ENCODE results near the gene KCNH8.
"Not testable (repeated sequence)": the region's sequence is repeated elsewhere in the genome, so short reads cannot be mapped to it uniquely, and the experiment has no call there.

KCNH8 gene

GRCh38 chr3:19183584-19183983 lies 35.3 kb downstream of the KCNH8 start:
- DNase-seq: no peak

GRCh38 chr3:19190126-19190525 lies 41.8 kb downstream of the KCNH8 start:
- DNase-seq: no peak

GRCh38 chr3:19190602-19191001 lies 42.3 kb downstream of the KCNH8 start:
- no peak for DNase-seq

GRCh38 chr3:19199131-19199530 lies 50.8 kb downstream of the KCNH8 start:
- DNase-seq: no peak

DNA sequence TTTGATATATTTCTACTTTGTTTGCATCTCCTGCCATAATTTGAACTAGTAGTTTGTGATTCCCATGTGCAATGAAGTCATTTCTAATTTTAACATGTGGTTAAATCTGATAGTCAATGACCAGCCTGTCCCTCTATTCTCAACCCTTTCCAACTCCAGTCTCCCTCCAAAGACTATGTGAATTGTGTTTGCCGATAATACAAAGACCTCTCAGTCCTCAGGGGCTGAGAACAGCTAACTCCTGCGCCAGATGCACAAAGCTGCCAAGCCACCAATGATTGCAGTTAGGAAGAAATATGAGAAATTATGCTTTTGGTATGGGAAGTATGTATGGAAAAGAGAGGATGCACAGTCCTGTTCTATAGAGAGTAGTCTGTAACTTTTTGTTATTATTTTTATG lies 54.0 kb downstream of the KCNH8 start:
- no peak for DNase-seq

DNA sequence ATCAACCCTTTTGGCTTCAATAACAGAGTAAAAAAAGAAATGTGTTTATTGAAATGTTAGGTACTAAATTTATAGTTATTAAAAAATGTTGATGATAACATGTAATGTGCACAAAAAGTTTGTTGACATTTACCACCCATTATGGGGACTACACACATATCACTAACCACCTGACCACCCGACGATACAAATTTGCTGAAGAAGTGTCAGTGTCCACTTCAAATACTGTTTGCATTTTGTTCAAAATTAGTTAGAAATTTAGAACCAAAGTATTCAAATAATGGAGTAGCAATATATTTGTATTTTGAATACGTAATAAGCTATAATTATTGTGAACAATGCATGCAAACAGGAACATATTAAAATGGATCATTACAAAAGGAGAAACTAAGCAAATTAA lies 54.4 kb downstream of the KCNH8 start:
- DNase-seq: no peak

GRCh38 chr3:19206540-19206939 lies 58.2 kb downstream of the KCNH8 start:
- DNase-seq: no peak

GRCh38 chr3:19213603-19214220 lies 65.4 kb downstream of the KCNH8 start:
- no peak for DNase-seq

- DNase-seq: no peak
These were observed 67.1 kb downstream of the KCNH8 start for GRCh38 chr3:19215427-19215826.

DNA sequence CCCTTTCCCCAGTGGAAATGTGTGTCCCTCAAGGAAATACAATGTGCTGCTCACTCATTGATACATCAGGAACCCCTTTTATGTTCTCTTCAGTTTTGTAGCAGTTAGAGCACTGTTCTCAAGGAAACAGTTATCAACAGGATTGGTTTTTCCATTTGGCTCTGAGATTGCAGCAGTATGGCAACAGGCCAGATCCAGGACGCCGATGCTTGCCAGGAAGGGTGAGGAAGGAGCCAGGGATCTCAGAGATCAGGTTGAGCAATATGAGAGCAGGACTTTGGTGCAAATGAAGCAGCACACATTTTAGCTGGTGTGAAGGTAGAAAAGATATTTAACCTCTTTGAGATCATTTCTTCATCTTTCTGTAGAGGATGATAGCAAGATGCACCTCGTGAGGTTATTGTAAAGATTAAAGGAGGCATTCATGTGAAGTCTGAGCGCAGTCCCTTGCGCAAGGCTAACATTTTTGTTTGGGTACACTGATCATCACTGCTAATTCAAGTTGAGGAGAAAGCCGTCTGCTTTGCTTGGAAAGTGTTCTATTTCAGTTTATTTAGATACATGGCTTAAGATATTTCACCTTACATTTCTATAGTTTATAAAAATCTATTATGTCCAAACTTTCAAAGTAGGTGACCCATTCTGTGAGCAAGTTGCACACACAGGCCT lies 68.5 kb downstream of the KCNH8 start:
- DNase-seq: no peak

DNA sequence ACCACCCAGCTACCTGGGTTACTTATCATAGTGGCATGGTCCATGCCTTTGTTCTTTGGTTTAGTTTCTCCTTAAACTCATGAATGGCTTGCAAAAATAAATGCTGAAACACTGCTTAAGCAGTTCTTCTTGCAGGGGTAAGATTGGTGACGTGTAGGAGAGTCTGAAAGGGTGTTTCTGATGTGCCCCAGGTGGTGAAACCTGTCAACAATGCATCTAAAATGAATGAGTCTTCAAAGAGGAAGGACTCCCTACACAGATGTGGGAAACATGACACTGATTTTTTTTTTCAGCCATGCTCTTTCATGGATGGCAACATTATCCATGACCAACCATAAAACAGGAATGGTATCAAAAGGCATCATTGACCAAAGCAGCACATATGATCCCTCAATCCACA lies 72.0 kb downstream of the KCNH8 start:
- DNase-seq: no peak

- DNase-seq: no peak
These were observed 72.8 kb downstream of the KCNH8 start for GRCh38 chr3:19221081-19221480.

DNA sequence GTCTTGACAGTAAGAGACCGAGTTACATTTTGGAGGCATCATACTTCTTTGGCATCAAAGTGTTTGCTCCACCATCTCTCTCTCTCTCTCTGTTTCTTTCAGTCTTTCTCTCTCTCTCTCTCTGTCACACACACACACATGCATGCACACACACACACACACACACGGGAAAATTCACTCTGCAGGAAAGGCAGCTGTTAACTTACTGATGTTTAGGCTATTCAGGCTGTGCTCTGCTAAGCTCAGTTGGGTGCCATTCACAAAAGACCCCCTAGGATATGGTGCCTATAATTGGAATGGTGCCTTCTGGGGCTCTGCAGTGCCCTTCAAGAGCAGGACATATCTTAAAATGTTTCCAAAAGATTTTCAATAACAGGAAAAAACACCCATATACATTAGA lies 78.2 kb downstream of the KCNH8 start:
- no peak for DNase-seq

DNA sequence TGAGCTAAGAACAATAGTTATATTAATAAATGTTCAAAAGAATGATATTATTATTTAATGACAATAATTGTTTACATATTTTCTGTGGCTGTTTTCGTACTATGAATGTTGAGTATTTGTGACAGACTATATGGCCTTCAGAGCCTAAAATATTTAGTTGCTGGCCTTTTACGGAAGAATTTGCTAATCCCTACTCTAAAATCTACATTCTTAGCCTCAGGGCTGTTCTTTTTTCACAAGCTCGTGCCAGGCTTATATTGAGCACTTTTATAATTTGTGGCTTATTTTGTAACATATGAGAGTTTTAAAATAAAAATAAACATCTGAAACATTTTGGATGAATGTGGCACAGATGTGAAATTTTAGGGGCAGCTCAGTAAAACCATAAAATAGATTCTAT lies 79.9 kb downstream of the KCNH8 start:
- DNase-seq: no peak

GRCh38 chr3:19229086-19229485 lies 80.8 kb downstream of the KCNH8 start:
- no peak for DNase-seq

DNA sequence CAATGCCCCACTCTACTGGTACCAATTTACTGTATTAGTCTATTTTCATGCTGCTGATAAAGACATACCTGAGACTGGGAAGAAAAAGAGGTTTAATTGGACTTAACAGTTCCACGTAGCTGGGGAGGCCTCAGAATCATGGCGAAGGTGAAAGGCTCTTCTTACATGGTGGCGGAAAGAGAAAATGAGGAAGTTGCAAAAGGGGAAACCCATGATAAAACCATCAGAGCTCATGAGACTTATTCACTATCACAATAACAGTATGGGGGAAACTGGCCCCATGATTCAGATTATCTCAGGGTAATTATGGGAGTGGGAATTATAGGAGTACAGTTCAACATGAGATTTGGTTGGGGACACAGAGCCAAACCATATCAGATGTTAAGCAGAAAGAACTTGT lies 81.6 kb downstream of the KCNH8 start:
- DNase-seq: not testable (repeated sequence)

DNA sequence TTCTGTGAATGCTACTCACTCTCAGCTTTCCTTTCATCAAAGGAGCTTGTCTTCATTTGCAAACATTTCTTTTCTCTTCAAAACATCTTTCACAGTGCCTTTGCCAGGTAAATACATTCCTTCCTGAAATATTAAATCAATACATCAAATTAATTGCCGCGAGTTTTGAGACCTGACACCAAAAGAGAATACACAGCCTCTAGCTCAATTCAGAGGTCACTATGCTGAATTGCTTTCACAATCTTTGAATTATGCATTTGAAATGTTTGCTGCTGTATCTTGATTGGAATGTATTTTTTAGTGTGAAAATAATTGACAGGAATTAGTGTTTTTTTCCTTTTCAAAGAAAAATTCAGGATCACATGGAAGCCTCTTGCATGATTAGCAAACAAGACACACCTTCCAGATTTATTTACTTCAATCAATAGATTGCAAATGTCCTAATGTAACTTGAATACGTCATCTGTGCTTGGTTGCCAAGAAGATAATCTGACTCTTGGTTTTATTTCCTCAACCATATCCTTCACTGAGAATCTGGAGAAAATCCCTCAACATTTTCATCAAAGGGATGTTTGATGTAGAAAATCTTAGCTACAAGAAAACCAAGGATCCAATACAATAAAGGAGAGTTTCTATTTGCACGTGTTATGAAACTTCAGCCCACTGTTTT lies 83.6 kb downstream of the KCNH8 start:
- no peak for DNase-seq

GRCh38 chr3:19232566-19232965 lies 84.3 kb downstream of the KCNH8 start:
- DNase-seq: no peak

GRCh38 chr3:19233882-19234784 lies 85.8 kb downstream of the KCNH8 start:
- DNase-seq: not testable (repeated sequence)

DNA sequence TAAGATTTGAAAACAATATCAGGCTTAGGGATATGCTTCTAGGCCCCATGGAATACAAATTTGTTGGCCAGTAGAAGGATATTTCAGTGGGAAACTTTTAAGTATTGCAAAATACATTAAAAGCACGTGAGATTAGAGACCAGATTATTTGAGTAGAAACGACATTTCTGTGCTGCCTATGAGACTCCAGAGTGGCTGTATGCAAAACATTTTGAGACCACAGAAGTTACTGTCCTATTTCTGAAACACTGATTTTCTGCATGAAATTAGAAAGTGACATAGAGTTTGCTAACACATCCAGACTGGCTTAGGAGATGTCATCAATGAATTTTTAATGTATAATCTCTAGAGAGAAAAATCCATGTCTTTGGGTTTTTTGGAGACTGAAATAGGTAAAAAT lies 99.8 kb downstream of the KCNH8 start:
- DNase-seq: no peak

DNA sequence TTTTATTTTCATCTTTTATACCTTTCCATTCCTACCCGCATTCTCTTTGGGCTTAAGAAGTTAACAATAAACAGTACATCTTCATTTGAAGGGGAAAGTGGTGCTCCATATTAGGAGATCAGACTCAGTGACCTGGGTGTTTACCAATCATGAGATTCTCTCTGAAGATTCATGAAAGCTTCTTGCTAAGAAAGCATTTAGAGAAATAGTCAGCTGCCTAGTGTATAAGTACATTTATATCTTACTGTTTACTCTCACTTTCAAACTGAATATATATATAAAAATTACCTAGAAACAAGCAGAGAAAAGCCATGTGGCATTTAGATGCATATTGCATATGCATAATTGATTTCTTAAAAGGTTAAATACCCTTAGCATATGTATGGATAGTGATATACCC lies 100.5 kb downstream of the KCNH8 start:
- no peak for DNase-seq

DNA sequence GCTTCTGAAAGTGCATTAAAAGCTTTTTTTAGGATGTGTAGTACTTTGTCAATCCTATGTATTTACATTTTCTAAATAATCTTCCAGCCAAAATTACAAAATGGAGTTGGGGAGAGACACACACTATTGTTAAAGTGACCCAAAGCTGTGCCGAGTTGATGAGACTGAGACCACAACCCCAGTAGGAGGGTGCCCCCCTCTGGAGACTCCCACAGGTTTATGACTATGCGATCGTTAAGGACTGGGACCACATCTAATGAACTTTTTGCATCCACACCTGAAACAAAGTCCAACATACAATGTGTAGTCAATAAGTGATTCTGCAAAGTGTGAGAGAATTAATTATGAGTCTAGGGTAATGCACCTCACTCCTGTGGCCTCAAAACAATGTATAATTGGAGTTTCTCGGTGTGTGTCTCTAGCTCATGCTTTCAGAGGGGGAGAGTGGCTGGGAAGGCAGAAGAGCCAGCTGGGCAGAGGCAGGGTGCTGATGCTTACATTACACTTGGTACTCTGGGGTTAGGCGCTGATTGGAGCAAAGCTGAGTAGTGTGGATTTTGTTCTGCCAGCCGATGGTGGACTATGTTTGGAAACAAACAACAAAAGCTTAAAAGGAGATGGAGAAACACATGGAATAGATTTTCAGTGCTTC lies 102.8 kb downstream of the KCNH8 start:
- DNase-seq: no peak

GRCh38 chr3:19254189-19254588 lies 105.9 kb downstream of the KCNH8 start:
- no peak for DNase-seq
